WTC11 (cell line): ENCODE results near the gene CRB2. TPM values are rescaled to one million over a fixed set of nuclear protein-coding genes. Genes with fewer than 3 reads are reported as not detected.

Experiments used
- ATAC-seq: fragments of 200-7000 bp; cut with Tn5 transposase; 2 replicates; pipeline ENCODE4 v1.10.0; 2021; ENCODE audit warnings: mild to moderate bottlenecking, moderate library complexity
- CTCF ChIA-PET: fragments of 300-600 bp; sonication (Branson Sonifier 250); formaldehyde crosslinking; loops from one replicate; lab custom pipeline; 2021; ENCODE audit warnings: antibody characterized with exemption; lab: Charles Lee
- POLR2A ChIA-PET: fragments of 350-600 bp; sonication (Branson Sonifier 250); formaldehyde crosslinking; loops from one replicate; lab custom pipeline; 2021; ENCODE audit warnings: antibody characterized with exemption; lab: Charles Lee
- DNase-seq: peaks from one replicate; pipeline ENCODE4 v3.0.0; 2021; ENCODE audit warnings: low spot score
- H3K27ac Mint-ChIP-seq: 2 replicates; pipeline ENCODE4 v1.8.0; 2021; ENCODE audit warnings: mixed read lengths
- H3K27me3 Mint-ChIP-seq: 2 replicates; pipeline ENCODE4 v1.8.0; 2021; ENCODE audit warnings: low read depth, mild to moderate bottlenecking, moderate library complexity, mixed read lengths
- H3K36me3 Mint-ChIP-seq: 2 replicates; pipeline ENCODE4 v1.8.0; 2021; ENCODE audit warnings: mixed read lengths
- H3K4me1 Mint-ChIP-seq: 2 replicates; pipeline ENCODE4 v1.8.0; 2022; ENCODE audit warnings: mixed read lengths
- H3K4me3 Mint-ChIP-seq: 2 replicates; pipeline ENCODE4 v1.8.0; 2021; ENCODE audit warnings: mild to moderate bottlenecking, moderate library complexity, mixed read lengths
- H3K9me3 Mint-ChIP-seq: 2 replicates; pipeline ENCODE4 v1.8.0; 2021; ENCODE audit warnings: mixed read lengths
- ETV6 ChIP-seq: sonication (generic); formaldehyde crosslinking; IDR thresholded peaks from 2 replicates; pipeline ENCODE4 v1.8.1; 2022; ENCODE audit warnings: mild to moderate bottlenecking, missing genetic modification reagents
- JUN ChIP-seq: sonication (generic); formaldehyde crosslinking; IDR thresholded peaks from 2 replicates; pipeline ENCODE4 v1.8.0; 2023; ENCODE audit warnings: mild to moderate bottlenecking, missing genetic modification reagents
- KAT7 ChIP-seq: sonication (generic); formaldehyde crosslinking; IDR thresholded peaks from 2 replicates; pipeline ENCODE4 v1.8.1; 2023; ENCODE audit warnings: missing genetic modification reagents, mild to moderate bottlenecking, borderline replicate concordance
- MYBL2 ChIP-seq: sonication (generic); formaldehyde crosslinking; IDR thresholded peaks from 2 replicates; pipeline ENCODE4 v1.8.1; 2023; ENCODE audit warnings: mild to moderate bottlenecking, moderate library complexity, missing genetic modification reagents
- PRRX2 ChIP-seq: fragments of 250-450 bp; sonication (Bioruptor Pico); IDR thresholded peaks from 2 replicates; pipeline ENCODE4 v1.8.0; 2021; ENCODE audit warnings: mild to moderate bottlenecking
- ZNF121 ChIP-seq: sonication (generic); formaldehyde crosslinking; IDR thresholded peaks from 2 replicates; pipeline ENCODE4 v1.8.0; 2023; ENCODE audit warnings: missing genetic modification reagents
- ZNF219 ChIP-seq: sonication (generic); formaldehyde crosslinking; IDR thresholded peaks from 2 replicates; pipeline ENCODE4 v1.8.0; 2023; ENCODE audit warnings: missing genetic modification reagents, mild to moderate bottlenecking, borderline replicate concordance
- total RNA-seq: library from RNA; stranded (reverse); gene quantifications from 3 replicates; pipeline ENCODE4 v1.2.3, GENCODE V29; 2021
- TF ChIP-seq, protein P1 (sequence below): fragments of 250-450 bp; sonication (Bioruptor Pico); IDR thresholded peaks from 2 replicates; pipeline ENCODE4 v1.9.0; 2021; ENCODE audit warnings: mild to moderate bottlenecking, borderline replicate concordance
- TF ChIP-seq, protein P2 (sequence below): sonication (generic); formaldehyde crosslinking; IDR thresholded peaks from 2 replicates; pipeline ENCODE4 v1.8.1; 2023; ENCODE audit warnings: mild to moderate bottlenecking, moderate library complexity, missing genetic modification reagents
- TF ChIP-seq, protein P3 (sequence below): fragments of 250-450 bp; sonication (Bioruptor Pico); IDR thresholded peaks from 2 replicates; pipeline ENCODE4 v2.1.2; 2022; ENCODE audit warnings: mild to moderate bottlenecking, moderate library complexity
- TF ChIP-seq, protein P4 (sequence below): fragments of 200-600 bp; IDR thresholded peaks from 2 replicates; pipeline ENCODE4 v1.8.0; 2022; ENCODE audit warnings: antibody characterized with exemption
- TF ChIP-seq, protein P5 (sequence below): sonication (generic); formaldehyde crosslinking; IDR thresholded peaks from 2 replicates; pipeline ENCODE4 v1.8.0; 2023; ENCODE audit warnings: missing genetic modification reagents, mild to moderate bottlenecking, borderline replicate concordance

CRB2 gene
- total RNA-seq, 1 experiment from 2014 or later, result 3.5 TPM

DNA sequence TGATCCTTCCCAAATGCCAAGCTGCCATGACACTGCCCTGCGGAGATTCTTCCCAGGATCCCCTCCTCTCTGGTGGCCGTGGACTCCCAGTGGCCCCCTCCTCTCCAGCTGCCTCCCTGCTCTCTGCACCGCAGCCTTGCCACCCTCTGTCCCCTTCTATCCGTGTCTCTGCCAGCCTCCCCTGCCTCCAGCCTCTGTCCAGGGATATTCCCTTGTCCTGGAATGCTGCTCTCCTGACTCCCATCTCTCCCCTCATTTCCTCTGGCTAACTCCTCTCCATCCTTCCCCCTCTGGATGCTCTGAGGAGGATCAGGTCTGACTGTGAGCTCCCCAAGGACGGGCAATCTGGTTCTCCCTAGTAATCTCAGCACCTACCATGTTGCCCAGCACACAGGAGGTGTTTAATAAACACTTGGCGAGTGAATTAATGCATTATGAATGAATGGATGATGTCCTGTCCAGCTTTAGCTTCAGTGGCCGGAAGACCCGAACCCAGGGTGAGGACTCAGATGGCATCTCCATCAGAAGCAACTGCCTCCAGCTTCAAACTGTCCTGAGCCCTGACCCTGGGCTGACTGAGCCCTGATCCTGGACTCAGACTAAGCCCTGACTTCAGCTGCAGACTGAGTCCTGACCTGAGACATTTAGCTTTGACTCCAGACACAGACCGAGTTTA is 7.5 kb upstream of the CRB2 start (continued):
- TF ChIP-seq, protein P1, sequence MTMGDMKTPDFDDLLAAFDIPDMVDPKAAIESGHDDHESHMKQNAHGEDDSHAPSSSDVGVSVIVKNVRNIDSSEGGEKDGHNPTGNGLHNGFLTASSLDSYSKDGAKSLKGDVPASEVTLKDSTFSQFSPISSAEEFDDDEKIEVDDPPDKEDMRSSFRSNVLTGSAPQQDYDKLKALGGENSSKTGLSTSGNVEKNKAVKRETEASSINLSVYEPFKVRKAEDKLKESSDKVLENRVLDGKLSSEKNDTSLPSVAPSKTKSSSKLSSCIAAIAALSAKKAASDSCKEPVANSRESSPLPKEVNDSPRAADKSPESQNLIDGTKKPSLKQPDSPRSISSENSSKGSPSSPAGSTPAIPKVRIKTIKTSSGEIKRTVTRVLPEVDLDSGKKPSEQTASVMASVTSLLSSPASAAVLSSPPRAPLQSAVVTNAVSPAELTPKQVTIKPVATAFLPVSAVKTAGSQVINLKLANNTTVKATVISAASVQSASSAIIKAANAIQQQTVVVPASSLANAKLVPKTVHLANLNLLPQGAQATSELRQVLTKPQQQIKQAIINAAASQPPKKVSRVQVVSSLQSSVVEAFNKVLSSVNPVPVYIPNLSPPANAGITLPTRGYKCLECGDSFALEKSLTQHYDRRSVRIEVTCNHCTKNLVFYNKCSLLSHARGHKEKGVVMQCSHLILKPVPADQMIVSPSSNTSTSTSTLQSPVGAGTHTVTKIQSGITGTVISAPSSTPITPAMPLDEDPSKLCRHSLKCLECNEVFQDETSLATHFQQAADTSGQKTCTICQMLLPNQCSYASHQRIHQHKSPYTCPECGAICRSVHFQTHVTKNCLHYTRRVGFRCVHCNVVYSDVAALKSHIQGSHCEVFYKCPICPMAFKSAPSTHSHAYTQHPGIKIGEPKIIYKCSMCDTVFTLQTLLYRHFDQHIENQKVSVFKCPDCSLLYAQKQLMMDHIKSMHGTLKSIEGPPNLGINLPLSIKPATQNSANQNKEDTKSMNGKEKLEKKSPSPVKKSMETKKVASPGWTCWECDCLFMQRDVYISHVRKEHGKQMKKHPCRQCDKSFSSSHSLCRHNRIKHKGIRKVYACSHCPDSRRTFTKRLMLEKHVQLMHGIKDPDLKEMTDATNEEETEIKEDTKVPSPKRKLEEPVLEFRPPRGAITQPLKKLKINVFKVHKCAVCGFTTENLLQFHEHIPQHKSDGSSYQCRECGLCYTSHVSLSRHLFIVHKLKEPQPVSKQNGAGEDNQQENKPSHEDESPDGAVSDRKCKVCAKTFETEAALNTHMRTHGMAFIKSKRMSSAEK (CRISPR knock-in tag), result no peak

DNA sequence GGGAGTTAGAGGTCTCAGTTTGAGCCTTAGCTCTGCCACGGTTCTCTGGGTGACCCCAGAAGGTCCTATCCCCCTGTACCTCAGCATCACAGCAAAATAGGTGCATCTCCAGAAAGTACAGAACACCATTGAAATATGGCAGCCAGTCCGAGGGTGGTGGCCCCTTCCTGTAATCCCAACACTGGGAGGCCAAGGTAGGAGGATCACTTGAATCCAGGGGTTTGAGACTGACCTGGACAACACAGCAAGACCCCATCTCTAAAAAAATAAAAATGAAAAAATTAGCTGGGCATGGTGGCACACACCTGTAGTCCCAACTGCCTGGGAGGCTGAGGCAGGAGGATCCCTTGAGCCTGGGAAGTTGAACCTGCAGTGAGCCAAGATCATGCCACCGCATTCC is 7.0 kb upstream of the CRB2 start:
- Mint-ChIP-seq H3K4me3 (no peak overlapping the region), H3K4me1 (peaks cover 5% of the 10 kb centered on the region), H3K27me3 (peaks cover 10% of the 10 kb centered on the region), H3K36me3 (no peaks in the 10 kb centered on the region), H3K9me3 (no peaks in the 10 kb centered on the region), H3K27ac (no peak overlapping the region)
- TF ChIP-seq PRRX2 (CRISPR knock-in tag) (no peak), ZNF121 (CRISPR knock-in tag) (peak; percentile 64; the same call in 1 of the 2 replicates), ZNF219 (CRISPR knock-in tag) (no peak)
- no peak for DNase-seq
- POLR2A ChIA-PET, result no interaction called here
- CTCF ChIA-PET, result interaction anchor here (0.5 to 2.7 kb wide), 16 partner anchors 14 to 885 kb away, joined by 3 to 20 read pairs (median 3); no protein-coding TSS in a partner anchor
- no peak for ATAC-seq

DNA sequence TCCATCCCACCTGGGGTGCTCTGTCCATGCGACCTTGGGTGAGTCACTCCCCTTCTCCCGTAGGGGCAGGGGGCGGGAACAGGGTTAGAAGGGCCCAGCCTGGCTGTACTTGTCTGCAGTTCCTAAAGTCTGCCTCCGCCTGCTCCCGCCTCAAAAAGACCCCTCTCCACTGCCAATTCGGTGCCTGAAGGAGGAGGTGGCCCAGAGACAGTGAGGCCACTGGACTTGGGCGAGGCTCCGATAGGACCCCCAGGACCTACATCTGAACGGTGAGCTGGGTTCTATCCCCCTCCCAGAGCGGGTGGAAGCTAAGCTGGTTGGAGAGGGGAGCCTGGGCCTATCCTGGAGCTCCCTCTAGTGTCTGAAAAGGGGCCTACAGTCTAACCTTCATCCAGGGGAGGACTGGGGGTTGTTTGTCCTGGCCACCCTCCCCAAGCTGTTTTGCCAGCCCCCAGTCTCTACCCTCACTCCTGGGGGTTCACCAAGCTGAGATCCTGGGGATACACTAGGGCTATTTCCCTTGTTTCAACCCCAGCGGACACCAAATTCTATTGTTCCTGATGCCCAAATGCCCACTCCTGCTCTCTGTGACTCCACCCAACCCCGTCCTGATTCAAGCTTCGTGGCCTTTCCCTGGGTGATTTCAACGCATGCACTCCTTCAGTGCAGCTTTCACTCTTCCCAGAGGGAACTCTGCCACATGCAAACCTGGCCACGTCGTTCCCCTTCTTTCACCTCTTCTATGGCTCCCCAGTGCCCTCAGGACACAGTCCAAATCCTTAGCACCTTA is 6.1 kb upstream of the CRB2 start:
- CTCF ChIA-PET, result interaction anchor here (0.5 to 2.7 kb wide), 65 partner anchors 10 to 886 kb away, joined by 3 to 23 read pairs (median 5); partner anchors contain the start of gene RABGAP1

More for the DNA sequence above, 6.1 kb upstream of the CRB2 start:
- POLR2A ChIA-PET, result no interaction called here
- ATAC-seq, result peak; percentile 78
- TF ChIP-seq, protein P2, sequence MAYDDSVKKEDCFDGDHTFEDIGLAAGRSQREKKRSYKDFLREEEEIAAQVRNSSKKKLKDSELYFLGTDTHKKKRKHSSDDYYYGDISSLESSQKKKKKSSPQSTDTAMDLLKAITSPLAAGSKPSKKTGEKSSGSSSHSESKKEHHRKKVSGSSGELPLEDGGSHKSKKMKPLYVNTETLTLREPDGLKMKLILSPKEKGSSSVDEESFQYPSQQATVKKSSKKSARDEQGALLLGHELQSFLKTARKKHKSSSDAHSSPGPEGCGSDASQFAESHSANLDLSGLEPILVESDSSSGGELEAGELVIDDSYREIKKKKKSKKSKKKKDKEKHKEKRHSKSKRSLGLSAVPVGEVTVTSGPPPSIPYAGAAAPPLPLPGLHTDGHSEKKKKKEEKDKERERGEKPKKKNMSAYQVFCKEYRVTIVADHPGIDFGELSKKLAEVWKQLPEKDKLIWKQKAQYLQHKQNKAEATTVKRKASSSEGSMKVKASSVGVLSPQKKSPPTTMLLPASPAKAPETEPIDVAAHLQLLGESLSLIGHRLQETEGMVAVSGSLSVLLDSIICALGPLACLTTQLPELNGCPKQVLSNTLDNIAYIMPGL (CRISPR knock-in tag), result 0 out of 2 replicates have a peak, but pooled peaks have one; percentile 35
- no peak for TF ChIP-seq JUN (CRISPR knock-in tag)
- TF ChIP-seq KAT7 (CRISPR knock-in tag), result no peak
- TF ChIP-seq, protein P3, sequence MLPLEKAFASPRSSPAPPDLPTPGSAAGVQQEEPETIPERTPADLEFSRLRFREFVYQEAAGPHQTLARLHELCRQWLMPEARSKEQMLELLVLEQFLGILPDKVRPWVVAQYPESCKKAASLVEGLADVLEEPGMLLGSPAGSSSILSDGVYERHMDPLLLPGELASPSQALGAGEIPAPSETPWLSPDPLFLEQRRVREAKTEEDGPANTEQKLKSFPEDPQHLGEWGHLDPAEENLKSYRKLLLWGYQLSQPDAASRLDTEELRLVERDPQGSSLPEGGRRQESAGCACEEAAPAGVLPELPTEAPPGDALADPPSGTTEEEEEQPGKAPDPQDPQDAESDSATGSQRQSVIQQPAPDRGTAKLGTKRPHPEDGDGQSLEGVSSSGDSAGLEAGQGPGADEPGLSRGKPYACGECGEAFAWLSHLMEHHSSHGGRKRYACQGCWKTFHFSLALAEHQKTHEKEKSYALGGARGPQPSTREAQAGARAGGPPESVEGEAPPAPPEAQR (CRISPR knock-in tag), result no peak
- TF ChIP-seq ETV6 (CRISPR knock-in tag), result peak; percentile 35; the same call in 1 of the 2 replicates
- TF ChIP-seq, protein P4, sequence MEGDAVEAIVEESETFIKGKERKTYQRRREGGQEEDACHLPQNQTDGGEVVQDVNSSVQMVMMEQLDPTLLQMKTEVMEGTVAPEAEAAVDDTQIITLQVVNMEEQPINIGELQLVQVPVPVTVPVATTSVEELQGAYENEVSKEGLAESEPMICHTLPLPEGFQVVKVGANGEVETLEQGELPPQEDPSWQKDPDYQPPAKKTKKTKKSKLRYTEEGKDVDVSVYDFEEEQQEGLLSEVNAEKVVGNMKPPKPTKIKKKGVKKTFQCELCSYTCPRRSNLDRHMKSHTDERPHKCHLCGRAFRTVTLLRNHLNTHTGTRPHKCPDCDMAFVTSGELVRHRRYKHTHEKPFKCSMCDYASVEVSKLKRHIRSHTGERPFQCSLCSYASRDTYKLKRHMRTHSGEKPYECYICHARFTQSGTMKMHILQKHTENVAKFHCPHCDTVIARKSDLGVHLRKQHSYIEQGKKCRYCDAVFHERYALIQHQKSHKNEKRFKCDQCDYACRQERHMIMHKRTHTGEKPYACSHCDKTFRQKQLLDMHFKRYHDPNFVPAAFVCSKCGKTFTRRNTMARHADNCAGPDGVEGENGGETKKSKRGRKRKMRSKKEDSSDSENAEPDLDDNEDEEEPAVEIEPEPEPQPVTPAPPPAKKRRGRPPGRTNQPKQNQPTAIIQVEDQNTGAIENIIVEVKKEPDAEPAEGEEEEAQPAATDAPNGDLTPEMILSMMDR, result peak; percentile 97
- TF ChIP-seq, protein P5, sequence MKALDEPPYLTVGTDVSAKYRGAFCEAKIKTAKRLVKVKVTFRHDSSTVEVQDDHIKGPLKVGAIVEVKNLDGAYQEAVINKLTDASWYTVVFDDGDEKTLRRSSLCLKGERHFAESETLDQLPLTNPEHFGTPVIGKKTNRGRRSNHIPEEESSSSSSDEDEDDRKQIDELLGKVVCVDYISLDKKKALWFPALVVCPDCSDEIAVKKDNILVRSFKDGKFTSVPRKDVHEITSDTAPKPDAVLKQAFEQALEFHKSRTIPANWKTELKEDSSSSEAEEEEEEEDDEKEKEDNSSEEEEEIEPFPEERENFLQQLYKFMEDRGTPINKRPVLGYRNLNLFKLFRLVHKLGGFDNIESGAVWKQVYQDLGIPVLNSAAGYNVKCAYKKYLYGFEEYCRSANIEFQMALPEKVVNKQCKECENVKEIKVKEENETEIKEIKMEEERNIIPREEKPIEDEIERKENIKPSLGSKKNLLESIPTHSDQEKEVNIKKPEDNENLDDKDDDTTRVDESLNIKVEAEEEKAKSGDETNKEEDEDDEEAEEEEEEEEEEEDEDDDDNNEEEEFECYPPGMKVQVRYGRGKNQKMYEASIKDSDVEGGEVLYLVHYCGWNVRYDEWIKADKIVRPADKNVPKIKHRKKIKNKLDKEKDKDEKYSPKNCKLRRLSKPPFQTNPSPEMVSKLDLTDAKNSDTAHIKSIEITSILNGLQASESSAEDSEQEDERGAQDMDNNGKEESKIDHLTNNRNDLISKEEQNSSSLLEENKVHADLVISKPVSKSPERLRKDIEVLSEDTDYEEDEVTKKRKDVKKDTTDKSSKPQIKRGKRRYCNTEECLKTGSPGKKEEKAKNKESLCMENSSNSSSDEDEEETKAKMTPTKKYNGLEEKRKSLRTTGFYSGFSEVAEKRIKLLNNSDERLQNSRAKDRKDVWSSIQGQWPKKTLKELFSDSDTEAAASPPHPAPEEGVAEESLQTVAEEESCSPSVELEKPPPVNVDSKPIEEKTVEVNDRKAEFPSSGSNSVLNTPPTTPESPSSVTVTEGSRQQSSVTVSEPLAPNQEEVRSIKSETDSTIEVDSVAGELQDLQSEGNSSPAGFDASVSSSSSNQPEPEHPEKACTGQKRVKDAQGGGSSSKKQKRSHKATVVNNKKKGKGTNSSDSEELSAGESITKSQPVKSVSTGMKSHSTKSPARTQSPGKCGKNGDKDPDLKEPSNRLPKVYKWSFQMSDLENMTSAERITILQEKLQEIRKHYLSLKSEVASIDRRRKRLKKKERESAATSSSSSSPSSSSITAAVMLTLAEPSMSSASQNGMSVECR (CRISPR knock-in tag), result no peak
- no peak for TF ChIP-seq MYBL2 (CRISPR knock-in tag)
- Mint-ChIP-seq H3K4me1 (peaks cover 11% of the 10 kb centered on the region), H3K4me3 (no peak overlapping the region), H3K27me3 (peaks cover 15% of the 10 kb centered on the region), H3K27ac (no peak overlapping the region), H3K36me3 (no peaks in the 10 kb centered on the region), H3K9me3 (no peaks in the 10 kb centered on the region)
- peak; percentile 84 for DNase-seq
